PC-9 (cell line): ENCODE data around the gene PCDHGC5. TPM values are rescaled to one million over a fixed set of nuclear protein-coding genes. Genes with fewer than 3 reads are reported as not detected.

ENCODE experiments used
- BruUV-seq: library from RNA; stranded (reverse); fragments of 400-500 nt; replicated peaks from 2 replicates; lab custom pipeline; 2021; lab: Mats Ljungman, UMichigan
- CTCF ChIA-PET: fragments of 300-600 bp; sonication (Branson Sonifier 250); formaldehyde crosslinking; loops from one replicate; lab custom pipeline; 2022; ENCODE audit warnings: antibody characterized with exemption; lab: Charles Lee
- POLR2A ChIA-PET: fragments of 300-600 bp; sonication (Branson Sonifier 250); formaldehyde crosslinking; loops from one replicate; lab custom pipeline; 2022; ENCODE audit warnings: antibody characterized with exemption; ENCODE audit not compliant: unreplicated experiment; lab: Charles Lee
- DNase-seq, 2 experiments: peaks; one replicate each; pipeline versions ENCODE4 v3.0.0 to v3.0.0-alpha.2; 2015 to 2022; ENCODE audit warnings: mixed read lengths in 1 of 2
- H2AFZ ChIP-seq: fragments of 200-600 bp; sonication (generic); 2 replicates; pipeline ENCODE4 v1.8.1; 2017; ENCODE audit warnings: antibody characterized with exemption
- H3F3A ChIP-seq: fragments of 200-600 bp; sonication (generic); 2 replicates; pipeline ENCODE4 v1.8.1; 2017; ENCODE audit warnings: antibody characterized with exemption, mild to moderate bottlenecking, low read depth; ENCODE audit not compliant: insufficient read depth
- H3K27ac ChIP-seq: fragments of 200-600 bp; sonication (generic); 2 replicates; pipeline ENCODE4 v1.6.1; 2016; ENCODE audit warnings: mixed run types
- H3K27me3 ChIP-seq: fragments of 200-600 bp; sonication (generic); 2 replicates; pipeline ENCODE4 v1.6.1; 2016; ENCODE audit warnings: low read depth, mixed run types; ENCODE audit not compliant: insufficient read depth
- H3K36me3 ChIP-seq: fragments of 200-600 bp; sonication (generic); 2 replicates; pipeline ENCODE4 v1.6.1; 2016; ENCODE audit warnings: low read depth, mixed run types
- H3K4me1 ChIP-seq: fragments of 200-600 bp; sonication (generic); replicated peaks from 2 replicates; pipeline ENCODE4 v1.6.1; 2016; ENCODE audit warnings: mixed run types; ENCODE audit not compliant: insufficient read depth
- H3K4me2 ChIP-seq: fragments of 200-600 bp; sonication (generic); 2 replicates; pipeline ENCODE4 v1.6.1; 2017; ENCODE audit warnings: mixed run types
- H3K4me3 ChIP-seq: fragments of 200-600 bp; sonication (generic); 2 replicates; pipeline ENCODE4 v1.6.1; 2016; ENCODE audit warnings: mixed run types
- H3K79me2 ChIP-seq: fragments of 200-600 bp; sonication (generic); 2 replicates; pipeline ENCODE4 v1.6.1; 2017; ENCODE audit warnings: low read depth, mixed run types
- H3K9me2 ChIP-seq: fragments of 200-600 bp; sonication (generic); 2 replicates; pipeline ENCODE4 v1.8.1; 2017; ENCODE audit warnings: mild to moderate bottlenecking; ENCODE audit not compliant: insufficient read depth
- H3K9me3 ChIP-seq: fragments of 200-600 bp; sonication (generic); 2 replicates; pipeline ENCODE4 v1.8.1; 2016; ENCODE audit warnings: low read depth; ENCODE audit not compliant: insufficient read depth
- H4K20me1 ChIP-seq: fragments of 200-600 bp; sonication (generic); 2 replicates; pipeline ENCODE4 v1.8.1; 2017; ENCODE audit not compliant: insufficient read depth
- CTCF ChIP-seq: fragments of 200-600 bp; sonication (generic); conservative IDR thresholded peaks from 2 replicates; pipeline ENCODE4 v1.6.1; 2017; ENCODE audit warnings: mixed run types, antibody characterized with exemption, mild to moderate bottlenecking, moderate library complexity
- EZH2 ChIP-seq: fragments of 200-600 bp; sonication (generic); IDR thresholded peaks from 2 replicates; pipeline ENCODE4 v1.8.0; 2017; ENCODE audit warnings: antibody characterized with exemption, low read depth
- intact Hi-C: fragments of 100-400 bp; cut with micrococcal nuclease; formaldehyde crosslinking; loops from one replicate; pipeline ENCODE4 v1.10.0; 2022; ENCODE audit not compliant: unreplicated experiment
- total RNA-seq: library from RNA; stranded (reverse); gene quantifications from 2 replicates; pipeline ENCODE4 v1.2.3, GENCODE V29; 2021

PCDHGC5 gene
- total RNA-seq, 1 experiment from 2014 or later: not detected

- ChIA-PET POLR2A (no interaction called here), CTCF (interaction anchor here (1.0 kb wide), 1 partner anchor 432 kb away, joined by 4 read pairs; no protein-coding TSS in a partner anchor)
- intact Hi-C loops: loop anchor here (10.0 kb wide), 1 partner anchor 203 kb away; the partner anchor contains the start of gene TAF7
- H3K9me3 ChIP-seq: no peaks in the 10 kb centered on the region
- peaks cover 27% of the 10 kb centered on the region for H3K36me3 ChIP-seq
- peaks cover 14% of the 10 kb centered on the region for H3K4me1 ChIP-seq
- H4K20me1 ChIP-seq: no peaks in the 10 kb centered on the region
- no peak overlapping the region for H3K4me3 ChIP-seq
- peaks cover 45% of the 10 kb centered on the region for H3F3A ChIP-seq
- no peak for DNase-seq
- no peaks in the 10 kb centered on the region for H3K9me2 ChIP-seq
- TF ChIP-seq CTCF: no peak
- H3K27ac ChIP-seq: no peak overlapping the region
- no peak overlapping the region for H2AFZ ChIP-seq
- BruUV-seq: no TSS peak
- no peaks in the 10 kb centered on the region for H3K27me3 ChIP-seq
- no peak overlapping the region for H3K4me2 ChIP-seq
- H3K79me2 ChIP-seq: no peaks in the 10 kb centered on the region
Observed at GRCh38 chr5:141527426-141527825, 38.5 kb downstream of the PCDHGC5 start.

GRCh38 chr5:141528291-141528984 lies 39.6 kb downstream of the PCDHGC5 start:
- peaks cover 35% of the 10 kb centered on the region for H3F3A ChIP-seq
- H3K4me2 ChIP-seq: no peak overlapping the region
- peaks cover 5% of the 10 kb centered on the region for H3K4me1 ChIP-seq
- CTCF ChIA-PET: interaction anchor here (1.0 kb wide), 1 partner anchor 434 kb away, joined by 4 read pairs; no protein-coding TSS in a partner anchor
- H4K20me1 ChIP-seq: no peaks in the 10 kb centered on the region
- POLR2A ChIA-PET: no interaction called here
- no peaks in the 10 kb centered on the region for H3K9me3 ChIP-seq
- H3K36me3 ChIP-seq: peaks cover 29% of the 10 kb centered on the region
- no peaks in the 10 kb centered on the region for H3K9me2 ChIP-seq
- TF ChIP-seq EZH2 (no peak), CTCF (no peak)
- H2AFZ ChIP-seq: no peak overlapping the region
- DNase-seq: no peak
- TSS peak; percentile 7 for BruUV-seq
- H3K79me2 ChIP-seq: no peaks in the 10 kb centered on the region
- intact Hi-C loops: loop anchor here (10.0 kb wide), 1 partner anchor 204 kb away; the partner anchor contains the start of gene TAF7
- no peak overlapping the region for H3K27ac ChIP-seq
- H3K4me3 ChIP-seq: no peak overlapping the region
- no peaks in the 10 kb centered on the region for H3K27me3 ChIP-seq

- Histone ChIP-seq H3F3A (peaks cover 32% of the 10 kb centered on the region), H3K4me3 (no peak overlapping the region), H2AFZ (no peak overlapping the region), H3K4me2 (no peak overlapping the region), H3K79me2 (no peaks in the 10 kb centered on the region), H3K9me3 (no peaks in the 10 kb centered on the region), H3K4me1 (peaks cover 5% of the 10 kb centered on the region), H3K27ac (no peak overlapping the region), H3K9me2 (no peaks in the 10 kb centered on the region), H3K27me3 (no peaks in the 10 kb centered on the region), H3K36me3 (peaks cover 28% of the 10 kb centered on the region), H4K20me1 (no peaks in the 10 kb centered on the region)
- TF ChIP-seq EZH2: no peak
- intact Hi-C loops: loop anchor here (10.0 kb wide), 1 partner anchor 204 kb away; the partner anchor contains the start of gene TAF7
- POLR2A ChIA-PET: no interaction called here
- no TSS peak for BruUV-seq
- CTCF ChIA-PET: no interaction called here
- no peak for DNase-seq
Observed at GRCh38 chr5:141529002-141529401, 40.1 kb downstream of the PCDHGC5 start.
